HG03469 (cell line): ENCODE data around the gene S100A13.
"Not testable (repeated sequence)": the region's sequence is repeated elsewhere in the genome, so short reads cannot be mapped to it uniquely, and the experiment has no call there.

Experiments
- ATAC-seq: cut with Tn5 transposase; IDR thresholded peaks from one replicate; pipeline ENCODE4 v1.9.1; 2021; ENCODE audit warnings: mild to moderate bottlenecking, moderate library complexity, moderate number of reproducible peaks; ENCODE audit not compliant: unreplicated experiment

The S100A13 gene

DNA sequence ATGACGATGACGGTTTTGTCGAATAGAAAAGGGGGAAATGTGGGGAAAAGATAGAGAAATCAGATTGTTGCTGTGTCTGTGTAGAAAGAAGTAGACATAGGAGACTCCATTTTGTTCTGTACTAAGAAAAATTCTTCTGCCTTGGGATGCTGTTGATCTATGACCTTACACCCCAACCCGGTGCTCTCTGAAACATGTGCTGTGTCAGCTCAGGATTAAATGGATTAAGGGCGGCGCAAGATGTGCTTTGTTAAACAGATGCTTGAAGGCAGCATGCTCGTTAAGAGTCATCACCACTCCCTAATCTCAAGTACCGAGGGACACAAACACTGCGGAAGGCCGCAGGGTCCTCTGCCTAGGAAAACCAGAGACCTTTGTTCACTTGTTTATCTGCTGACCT lies 51.8 kb downstream of the S100A13 start:
- not testable (repeated sequence) for ATAC-seq

- ATAC-seq: not testable (repeated sequence)
Observed at GRCh38 chr1:153575081-153575491, 52.2 kb downstream of the S100A13 start.

DNA sequence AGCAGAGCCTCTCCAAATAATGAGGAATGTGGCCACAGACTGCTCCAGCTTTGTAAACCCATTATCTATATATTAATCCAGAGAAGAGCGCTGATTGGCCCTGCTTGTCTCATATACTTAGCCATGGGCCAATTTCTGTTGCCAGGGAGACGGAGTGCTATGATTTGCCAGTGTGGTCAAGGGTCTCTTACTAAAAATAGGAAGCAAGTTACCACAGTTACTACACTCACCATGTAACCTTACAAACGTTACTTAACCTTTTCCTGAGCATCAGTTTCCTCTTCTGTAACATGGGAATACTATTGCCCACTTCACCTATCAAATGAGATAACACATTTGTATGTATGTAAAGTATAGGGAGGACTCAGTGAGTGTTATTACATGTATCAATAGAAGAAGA lies 54.0 kb downstream of the S100A13 start:
- ATAC-seq: no peak

GRCh38 chr1:153572569-153573015 lies 54.7 kb downstream of the S100A13 start:
- ATAC-seq: no peak

GRCh38 chr1:153571706-153572105 lies 55.6 kb downstream of the S100A13 start:
- ATAC-seq: no peak

DNA sequence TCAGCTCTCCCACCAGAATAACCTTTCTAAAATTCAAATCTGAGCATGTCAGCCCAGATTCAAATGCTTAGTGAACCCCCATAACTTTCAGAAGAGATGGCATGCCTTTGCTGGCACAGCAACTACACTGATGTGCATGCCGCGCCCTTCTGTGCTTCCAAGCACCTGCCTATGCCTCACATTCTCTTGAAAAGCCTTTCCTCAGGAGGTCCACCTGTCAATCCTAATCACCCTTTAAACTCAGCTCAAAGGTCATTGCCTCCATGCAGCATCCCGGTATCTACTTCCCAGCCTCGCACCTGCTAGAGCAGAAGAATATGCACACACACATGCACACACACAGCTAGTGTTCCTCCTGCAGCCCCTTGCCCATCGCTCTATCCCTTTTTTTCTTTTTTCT lies 56.4 kb downstream of the S100A13 start:
- no peak for ATAC-seq

- ATAC-seq: no peak
Observed at GRCh38 chr1:153569465-153569864, 57.8 kb downstream of the S100A13 start.
